D721Med (cell line): ENCODE measurements around the gene SLC44A1.

Experiments
- DNase-seq: peaks from one replicate; pipeline ENCODE4 v3.0.0; 2011; ENCODE audit warnings: low spot score; ENCODE audit not compliant: insufficient read length
- FAIRE-seq: peaks from 2 replicates; lab custom pipeline; 2011; peaks lifted over from hg19 to GRCh38; lab: Jason Lieb, UNC
- TF ChIP-seq, protein P1 (sequence below): IDR thresholded peaks from 2 replicates; pipeline ENCODE4 v1.5.1; 2012; ENCODE audit warnings: mild to moderate bottlenecking, control low read depth; ENCODE audit not compliant: insufficient read depth; ENCODE audit errors: missing control alignments

Gene SLC44A1

GRCh38 chr9:105226055-105226454, 18.4 kb upstream of the SLC44A1 start:
- no peak for FAIRE-seq
- DNase-seq, result no peak
- TF ChIP-seq, protein P1, sequence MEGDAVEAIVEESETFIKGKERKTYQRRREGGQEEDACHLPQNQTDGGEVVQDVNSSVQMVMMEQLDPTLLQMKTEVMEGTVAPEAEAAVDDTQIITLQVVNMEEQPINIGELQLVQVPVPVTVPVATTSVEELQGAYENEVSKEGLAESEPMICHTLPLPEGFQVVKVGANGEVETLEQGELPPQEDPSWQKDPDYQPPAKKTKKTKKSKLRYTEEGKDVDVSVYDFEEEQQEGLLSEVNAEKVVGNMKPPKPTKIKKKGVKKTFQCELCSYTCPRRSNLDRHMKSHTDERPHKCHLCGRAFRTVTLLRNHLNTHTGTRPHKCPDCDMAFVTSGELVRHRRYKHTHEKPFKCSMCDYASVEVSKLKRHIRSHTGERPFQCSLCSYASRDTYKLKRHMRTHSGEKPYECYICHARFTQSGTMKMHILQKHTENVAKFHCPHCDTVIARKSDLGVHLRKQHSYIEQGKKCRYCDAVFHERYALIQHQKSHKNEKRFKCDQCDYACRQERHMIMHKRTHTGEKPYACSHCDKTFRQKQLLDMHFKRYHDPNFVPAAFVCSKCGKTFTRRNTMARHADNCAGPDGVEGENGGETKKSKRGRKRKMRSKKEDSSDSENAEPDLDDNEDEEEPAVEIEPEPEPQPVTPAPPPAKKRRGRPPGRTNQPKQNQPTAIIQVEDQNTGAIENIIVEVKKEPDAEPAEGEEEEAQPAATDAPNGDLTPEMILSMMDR, result no peak

DNA sequence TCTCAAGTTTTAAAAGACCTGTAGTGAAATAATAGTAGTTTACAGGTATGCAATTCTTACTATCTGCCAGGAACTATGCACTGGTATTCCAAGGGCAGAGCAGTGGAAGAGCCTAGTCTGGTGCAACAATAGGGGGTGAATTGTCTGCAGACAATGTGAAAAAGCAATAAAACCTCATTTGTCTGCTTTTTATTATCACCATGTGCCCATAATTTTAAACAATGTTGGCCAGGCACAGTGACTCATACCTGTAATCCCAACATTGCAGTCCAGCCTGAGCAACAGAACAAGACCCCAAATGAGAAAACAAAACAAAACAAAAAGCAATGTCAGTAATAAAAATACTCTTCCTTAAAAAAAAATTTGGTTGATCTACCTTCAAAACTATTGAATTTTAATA, 12.2 kb upstream of the SLC44A1 start:
- DNase-seq (no peak), FAIRE-seq (no peak)
- TF ChIP-seq, protein P1, result no peak

GRCh38 chr9:105233873-105234272, 10.6 kb upstream of the SLC44A1 start:
- TF ChIP-seq, protein P1, result no peak
- DNase-seq, result no peak
- no peak for FAIRE-seq

DNA sequence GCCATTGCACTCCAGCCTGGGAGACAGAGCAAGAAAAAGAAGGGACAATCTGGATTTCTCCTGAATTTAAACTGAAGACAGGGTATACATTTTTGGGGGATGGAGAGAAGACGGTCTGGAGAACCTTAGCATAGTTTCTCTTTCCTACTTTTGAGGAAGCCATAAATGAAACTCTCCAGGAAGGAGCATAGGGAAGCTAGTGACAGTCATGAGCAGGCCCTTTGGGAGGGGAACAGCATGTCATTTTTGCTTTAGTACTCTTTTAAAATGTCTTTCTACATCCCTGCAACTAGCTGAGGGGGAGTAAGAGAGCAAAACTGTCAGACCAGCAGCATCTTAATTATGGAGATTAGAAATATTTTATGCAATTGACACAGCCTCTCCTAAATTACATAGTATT, 8.2 kb upstream of the SLC44A1 start:
- TF ChIP-seq, protein P1, result no peak
- DNase-seq (no peak), FAIRE-seq (no peak)

- TF ChIP-seq, protein P1, result no peak
- DNase-seq (no peak), FAIRE-seq (no peak)
Measured at GRCh38 chr9:105237246-105237645, 7.2 kb upstream of the SLC44A1 start.

- TF ChIP-seq, protein P1, result no peak
- DNase-seq (no peak), FAIRE-seq (no peak)
Measured at GRCh38 chr9:105238302-105238701, 6.1 kb upstream of the SLC44A1 start.

GRCh38 chr9:105241356-105242043, 3.0 kb upstream of the SLC44A1 start:
- TF ChIP-seq, protein P1, result no peak
- FAIRE-seq (no peak), DNase-seq (no peak)
